Measurements from ENCODE around the gene MLIP. TPM values are rescaled to one million over a fixed set of nuclear protein-coding genes. Genes with fewer than 3 reads are reported as not detected.
"Not testable (repeated sequence)": the region's sequence is repeated elsewhere in the genome, so short reads cannot be mapped to it uniquely, and the experiment has no call there.

Gene MLIP
- polyA plus RNA-seq (ENCODE audit: insufficient read length in 4 of 4), result 1 to 10 TPM in 2 of 4 donors, under 1 TPM in 2; 0.25 to 1.3 (median 0.78) TPM

- no peak for DNase-seq (ENCODE audit: low read depth in 4 of 4, low spot score in 3 of 4)
Observed at GRCh38 chr6:54111341-54112045, at the start of gene MLIP. TSS of gene MLIP (plus strand) at chr6:54111443. CDS start at chr6:54111480, 37 bp downstream.

GRCh38 chr6:54063228-54063539 lies 48.1 kb upstream of the MLIP start:
- DNase-seq (ENCODE audit: low read depth in 4 of 4, low spot score in 3 of 4), result no peak

- no peak for DNase-seq (ENCODE audit: low read depth in 4 of 4, low spot score in 3 of 4)
Observed at GRCh38 chr6:54068694-54069093, 42.5 kb upstream of the MLIP start.

- no peak for DNase-seq (ENCODE audit: low read depth in 4 of 4, low spot score in 3 of 4)
Observed at GRCh38 chr6:54070025-54070424, 41.2 kb upstream of the MLIP start.

- DNase-seq (ENCODE audit: low read depth in 4 of 4, low spot score in 3 of 4), result no peak
Observed at GRCh38 chr6:54071821-54072340, 39.4 kb upstream of the MLIP start.

GRCh38 chr6:54072635-54073313 lies 38.5 kb upstream of the MLIP start:
- DNase-seq (ENCODE audit: low read depth in 4 of 4, low spot score in 3 of 4), result no peak

GRCh38 chr6:54073487-54073886 lies 37.8 kb upstream of the MLIP start:
- DNase-seq (ENCODE audit: low read depth in 4 of 4, low spot score in 3 of 4), result no peak

GRCh38 chr6:54074109-54074508 lies 37.1 kb upstream of the MLIP start:
- no peak for DNase-seq (ENCODE audit: low read depth in 4 of 4, low spot score in 3 of 4)

- DNase-seq (ENCODE audit: low read depth in 4 of 4, low spot score in 3 of 4), result no peak
Observed at GRCh38 chr6:54074578-54075195, 36.6 kb upstream of the MLIP start.

- no peak for DNase-seq (ENCODE audit: low read depth in 4 of 4, low spot score in 3 of 4)
Observed at GRCh38 chr6:54076159-54076789, 35.0 kb upstream of the MLIP start.

- DNase-seq (ENCODE audit: low read depth in 4 of 4, low spot score in 3 of 4), result not testable (repeated sequence)
Observed at GRCh38 chr6:54081499-54081898, 29.7 kb upstream of the MLIP start.

- no peak for DNase-seq (ENCODE audit: low read depth in 4 of 4, low spot score in 3 of 4)
Observed at GRCh38 chr6:54083287-54083686, 28.0 kb upstream of the MLIP start.

GRCh38 chr6:54084231-54084630 lies 27.0 kb upstream of the MLIP start:
- DNase-seq (ENCODE audit: low read depth in 4 of 4, low spot score in 3 of 4), result no peak

GRCh38 chr6:54085047-54085446 lies 26.2 kb upstream of the MLIP start:
- no peak for DNase-seq (ENCODE audit: low read depth in 4 of 4, low spot score in 3 of 4)

- DNase-seq (ENCODE audit: low read depth in 4 of 4, low spot score in 3 of 4), result no peak
Observed at GRCh38 chr6:54085541-54085940, 25.7 kb upstream of the MLIP start.

- DNase-seq (ENCODE audit: low read depth in 4 of 4, low spot score in 3 of 4), result no peak
Observed at GRCh38 chr6:54086439-54086838, 24.8 kb upstream of the MLIP start.

GRCh38 chr6:54087721-54088120 lies 23.5 kb upstream of the MLIP start:
- DNase-seq (ENCODE audit: low read depth in 4 of 4, low spot score in 3 of 4), result no peak

GRCh38 chr6:54093326-54093948 lies 17.8 kb upstream of the MLIP start:
- DNase-seq (ENCODE audit: low read depth in 4 of 4, low spot score in 3 of 4), result no peak

- DNase-seq (ENCODE audit: low read depth in 4 of 4, low spot score in 3 of 4), result no peak
Observed at GRCh38 chr6:54094293-54094692, 16.9 kb upstream of the MLIP start.

GRCh38 chr6:54094786-54095185 lies 16.5 kb upstream of the MLIP start:
- no peak for DNase-seq (ENCODE audit: low read depth in 4 of 4, low spot score in 3 of 4)

GRCh38 chr6:54095723-54096122 lies 15.5 kb upstream of the MLIP start:
- no peak for DNase-seq (ENCODE audit: low read depth in 4 of 4, low spot score in 3 of 4)

All from right renal pelvis (tissue), 4 donors.